ENCODE results near the gene PLEKHA7.

Gene PLEKHA7

DNA sequence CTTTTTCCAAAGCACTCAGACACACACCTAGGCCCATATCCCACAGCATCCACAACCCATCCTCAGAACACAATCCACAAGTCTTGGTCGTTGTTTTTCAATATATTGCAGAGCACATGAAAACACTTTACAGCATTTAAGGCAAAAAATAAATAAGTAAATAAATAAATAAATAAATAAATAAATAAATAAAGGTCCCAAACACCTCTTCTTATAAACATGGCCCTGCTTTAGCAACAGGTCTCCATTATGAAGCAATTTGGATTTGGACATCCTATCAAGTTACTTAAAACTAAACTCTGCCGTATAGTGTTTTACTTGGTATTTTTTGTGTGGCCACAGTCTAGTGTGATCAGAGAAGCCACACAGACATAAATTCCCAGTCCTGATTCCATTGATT is 10.7 kb upstream of the PLEKHA7 start:
- Histone ChIP-seq H3K9ac (ENCODE audit: low read length in 5 of 5) (no peak overlapping the region), H3K4me1 (ENCODE audit: control insufficient read depth in 5 of 5, insufficient read depth in 5 of 5, low read length in 5 of 5) (peaks cover 0 to 7% (median 0%) of the 10 kb centered on the region in 5 donors), H3K4me3 (ENCODE audit: low read depth in 1 of 5, low read length in 5 of 5) (no peak overlapping the region), H3K9me3 (ENCODE audit: control insufficient read depth in 5 of 5, low read length in 5 of 5) (no peaks in the 10 kb centered on the region), H3K36me3 (ENCODE audit: control insufficient read depth in 5 of 5, insufficient read depth in 5 of 5, low read length in 5 of 5) (peaks cover 0 to 6% (median 3%) of the 10 kb centered on the region in 5 donors), H3K27me3 (ENCODE audit: control insufficient read depth in 5 of 5, insufficient read depth in 4 of 5, low read length in 5 of 5) (no peaks in the 10 kb centered on the region), H3K27ac (ENCODE audit: low read depth, low read length) (no peak overlapping the region)

DNA sequence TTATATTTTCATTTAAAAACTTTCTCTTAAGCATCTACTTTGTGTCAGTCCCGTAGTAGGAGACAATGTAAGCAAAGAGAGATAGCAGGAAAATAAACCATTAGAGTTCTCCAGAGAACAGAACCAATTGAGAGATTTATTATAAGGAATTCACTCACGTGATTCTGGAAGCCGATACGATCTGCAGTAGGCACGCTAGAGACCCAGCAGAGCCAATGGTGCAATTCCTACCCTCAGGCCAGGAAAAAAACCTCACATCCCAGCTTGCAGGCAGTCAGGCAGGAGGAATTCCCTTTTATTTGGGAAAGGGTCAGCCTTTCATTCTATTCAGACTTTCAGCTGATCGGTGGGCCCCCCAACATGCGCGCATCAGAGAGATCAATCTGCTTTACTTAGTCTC is 7.3 kb upstream of the PLEKHA7 start:
- no peak overlapping the region for H3K9ac ChIP-seq (ENCODE audit: low read length in 5 of 5)

GRCh38 chr11:17020831-17021230 is 6.6 kb upstream of the PLEKHA7 start:
- Histone ChIP-seq H3K27ac (ENCODE audit: low read depth, low read length) (no peak overlapping the region), H3K9me3 (ENCODE audit: control insufficient read depth in 5 of 5, low read length in 5 of 5) (no peaks in the 10 kb centered on the region), H3K27me3 (ENCODE audit: control insufficient read depth in 5 of 5, insufficient read depth in 4 of 5, low read length in 5 of 5) (no peaks in the 10 kb centered on the region), H3K9ac (ENCODE audit: low read length in 5 of 5) (no peak overlapping the region), H3K36me3 (ENCODE audit: control insufficient read depth in 5 of 5, insufficient read depth in 5 of 5, low read length in 5 of 5) (peaks cover 0 to 2% (median 0%) of the 10 kb centered on the region in 5 donors), H3K4me3 (ENCODE audit: low read depth in 1 of 5, low read length in 5 of 5) (no peak overlapping the region), H3K4me1 (ENCODE audit: control insufficient read depth in 5 of 5, insufficient read depth in 5 of 5, low read length in 5 of 5) (peaks cover 0 to 7% (median 0%) of the 10 kb centered on the region in 5 donors)

More for the DNA sequence above, 7.3 kb upstream of the PLEKHA7 start:
- no peaks in the 10 kb centered on the region for H3K9me3 ChIP-seq (ENCODE audit: control insufficient read depth in 5 of 5, low read length in 5 of 5)
- peaks cover 0 to 2% (median 0%) of the 10 kb centered on the region in 5 donors for H3K36me3 ChIP-seq (ENCODE audit: control insufficient read depth in 5 of 5, insufficient read depth in 5 of 5, low read length in 5 of 5)
- H3K27ac ChIP-seq (ENCODE audit: low read depth, low read length) = no peak overlapping the region
- H3K4me3 ChIP-seq (ENCODE audit: low read depth in 1 of 5, low read length in 5 of 5) = no peak overlapping the region
- peaks cover 0 to 7% (median 0%) of the 10 kb centered on the region in 5 donors for H3K4me1 ChIP-seq (ENCODE audit: control insufficient read depth in 5 of 5, insufficient read depth in 5 of 5, low read length in 5 of 5)
- no peaks in the 10 kb centered on the region for H3K27me3 ChIP-seq (ENCODE audit: control insufficient read depth in 5 of 5, insufficient read depth in 4 of 5, low read length in 5 of 5)

DNA sequence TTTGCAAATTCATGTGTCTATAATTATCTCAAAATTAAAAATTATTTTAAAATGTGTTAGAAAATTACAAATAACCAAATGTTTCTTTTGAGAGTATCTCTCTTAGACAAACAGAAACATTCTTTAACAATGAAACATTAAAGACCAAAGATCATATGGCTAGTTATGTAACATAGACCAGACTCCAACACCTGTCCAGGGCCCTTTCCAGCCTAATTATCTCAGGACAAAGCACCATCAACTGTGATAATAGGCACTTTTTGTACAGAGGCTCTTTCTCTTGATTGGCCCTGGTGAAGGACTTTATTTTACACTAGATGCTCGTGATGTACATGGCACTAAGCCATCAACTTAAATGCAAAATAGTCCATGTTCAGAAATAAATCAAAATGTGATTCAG is 5.0 kb upstream of the PLEKHA7 start:
- Histone ChIP-seq H3K9me3 (ENCODE audit: control insufficient read depth in 5 of 5, low read length in 5 of 5) (no peaks in the 10 kb centered on the region), H3K4me1 (ENCODE audit: control insufficient read depth in 5 of 5, insufficient read depth in 5 of 5, low read length in 5 of 5) (peaks cover 0 to 11% (median 4%) of the 10 kb centered on the region in 5 donors), H3K27me3 (ENCODE audit: control insufficient read depth in 5 of 5, insufficient read depth in 4 of 5, low read length in 5 of 5) (no peaks in the 10 kb centered on the region), H3K4me3 (ENCODE audit: low read depth in 1 of 5, low read length in 5 of 5) (no peak overlapping the region), H3K27ac (ENCODE audit: low read depth, low read length) (no peak overlapping the region), H3K36me3 (ENCODE audit: control insufficient read depth in 5 of 5, insufficient read depth in 5 of 5, low read length in 5 of 5) (peaks cover 0 to 2% (median 0%) of the 10 kb centered on the region in 5 donors), H3K9ac (ENCODE audit: low read length in 5 of 5) (no peak overlapping the region)

DNA sequence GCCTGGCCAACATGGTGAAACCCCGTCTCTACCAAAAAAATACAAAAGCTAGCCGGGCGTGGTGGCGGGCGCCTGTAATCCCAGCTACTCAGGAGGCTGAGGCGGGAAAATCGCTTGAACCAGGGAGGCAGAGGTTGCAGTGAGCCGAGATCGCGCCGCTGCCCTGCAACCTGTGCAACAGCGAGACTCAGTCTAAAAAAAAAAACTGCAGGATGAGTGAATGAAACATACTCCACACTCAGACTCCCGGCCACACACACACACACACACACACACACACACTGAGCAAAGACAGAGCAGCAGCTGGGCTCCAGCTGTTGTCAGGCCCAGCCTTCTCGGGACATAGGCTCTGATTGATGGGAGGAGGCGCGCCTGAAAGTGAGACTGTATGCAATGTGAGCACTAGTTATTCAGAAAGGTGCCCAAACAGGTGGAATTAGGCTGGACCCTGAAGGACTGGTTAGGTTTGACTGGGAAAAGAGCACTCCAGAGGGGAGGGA is 1.5 kb upstream of the PLEKHA7 start:
- Histone ChIP-seq H3K27ac (ENCODE audit: low read depth, low read length) (no peak overlapping the region), H3K9ac (ENCODE audit: low read length in 5 of 5) (no peak overlapping the region), H3K4me1 (ENCODE audit: control insufficient read depth in 5 of 5, insufficient read depth in 5 of 5, low read length in 5 of 5) (peaks cover 0 to 23% (median 17%) of the 10 kb centered on the region in 5 donors), H3K36me3 (ENCODE audit: control insufficient read depth in 5 of 5, insufficient read depth in 5 of 5, low read length in 5 of 5) (no peaks in the 10 kb centered on the region), H3K4me3 (ENCODE audit: low read depth in 1 of 5, low read length in 5 of 5) (no peak overlapping the region), H3K27me3 (ENCODE audit: control insufficient read depth in 5 of 5, insufficient read depth in 4 of 5, low read length in 5 of 5) (peaks cover 0 to 4% (median 0%) of the 10 kb centered on the region in 5 donors), H3K9me3 (ENCODE audit: control insufficient read depth in 5 of 5, low read length in 5 of 5) (no peaks in the 10 kb centered on the region)

DNA sequence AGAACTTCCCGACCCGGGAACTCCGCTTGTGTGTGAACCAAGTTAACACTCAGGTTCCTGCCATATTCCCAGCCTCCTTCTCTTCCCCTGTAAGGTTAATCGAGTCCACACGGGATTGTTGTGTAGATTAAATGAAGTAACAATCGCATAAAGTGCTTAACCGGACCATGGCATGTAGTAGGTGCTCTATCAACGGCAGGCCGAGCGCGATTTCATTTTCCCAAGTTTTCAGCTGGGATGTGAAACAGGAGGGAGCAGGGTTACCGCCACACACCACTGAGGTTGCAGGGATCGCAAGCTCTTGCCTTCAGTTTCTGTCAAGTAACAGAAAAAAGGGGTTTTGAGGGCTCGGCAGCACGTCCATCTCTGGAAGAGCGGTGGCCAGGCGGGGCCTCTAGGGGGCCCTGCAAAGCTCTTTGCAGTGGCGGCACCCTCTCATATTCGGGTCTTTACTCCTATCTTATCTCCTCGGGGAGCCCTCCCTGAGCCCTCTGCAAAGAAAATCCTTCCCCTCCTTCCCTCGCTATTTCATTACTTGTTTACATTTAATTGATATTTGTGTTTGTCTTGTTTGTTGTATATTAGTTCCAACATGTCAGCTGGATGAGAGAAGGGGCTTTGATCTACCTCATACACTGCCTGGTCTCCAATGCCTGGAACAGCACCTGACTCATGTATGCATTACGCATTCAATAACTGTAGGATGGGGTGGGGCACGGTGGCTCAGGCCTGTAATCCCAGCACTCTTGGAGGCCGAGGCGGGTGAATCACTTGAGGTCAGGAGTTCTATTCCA is 816 bp upstream of the PLEKHA7 start:
- H3K27ac ChIP-seq (ENCODE audit: low read depth, low read length) = peak overlapping the region; percentile 49
- H3K9me3 ChIP-seq (ENCODE audit: control insufficient read depth in 5 of 5, low read length in 5 of 5) = no peaks in the 10 kb centered on the region
- H3K9ac ChIP-seq (ENCODE audit: low read length in 5 of 5) = peak overlapping the region in 4 of 5 donors; percentile 14 to 66 (median 62)
- peaks cover 0 to 23% (median 17%) of the 10 kb centered on the region in 5 donors for H3K4me1 ChIP-seq (ENCODE audit: control insufficient read depth in 5 of 5, insufficient read depth in 5 of 5, low read length in 5 of 5)
- H3K4me3 ChIP-seq (ENCODE audit: low read depth in 1 of 5, low read length in 5 of 5) = peak overlapping the region; percentile 66 to 81 (median 73)
- peaks cover 0 to 4% (median 0%) of the 10 kb centered on the region in 5 donors for H3K27me3 ChIP-seq (ENCODE audit: control insufficient read depth in 5 of 5, insufficient read depth in 4 of 5, low read length in 5 of 5)
- H3K36me3 ChIP-seq (ENCODE audit: control insufficient read depth in 5 of 5, insufficient read depth in 5 of 5, low read length in 5 of 5) = no peaks in the 10 kb centered on the region

DNA sequence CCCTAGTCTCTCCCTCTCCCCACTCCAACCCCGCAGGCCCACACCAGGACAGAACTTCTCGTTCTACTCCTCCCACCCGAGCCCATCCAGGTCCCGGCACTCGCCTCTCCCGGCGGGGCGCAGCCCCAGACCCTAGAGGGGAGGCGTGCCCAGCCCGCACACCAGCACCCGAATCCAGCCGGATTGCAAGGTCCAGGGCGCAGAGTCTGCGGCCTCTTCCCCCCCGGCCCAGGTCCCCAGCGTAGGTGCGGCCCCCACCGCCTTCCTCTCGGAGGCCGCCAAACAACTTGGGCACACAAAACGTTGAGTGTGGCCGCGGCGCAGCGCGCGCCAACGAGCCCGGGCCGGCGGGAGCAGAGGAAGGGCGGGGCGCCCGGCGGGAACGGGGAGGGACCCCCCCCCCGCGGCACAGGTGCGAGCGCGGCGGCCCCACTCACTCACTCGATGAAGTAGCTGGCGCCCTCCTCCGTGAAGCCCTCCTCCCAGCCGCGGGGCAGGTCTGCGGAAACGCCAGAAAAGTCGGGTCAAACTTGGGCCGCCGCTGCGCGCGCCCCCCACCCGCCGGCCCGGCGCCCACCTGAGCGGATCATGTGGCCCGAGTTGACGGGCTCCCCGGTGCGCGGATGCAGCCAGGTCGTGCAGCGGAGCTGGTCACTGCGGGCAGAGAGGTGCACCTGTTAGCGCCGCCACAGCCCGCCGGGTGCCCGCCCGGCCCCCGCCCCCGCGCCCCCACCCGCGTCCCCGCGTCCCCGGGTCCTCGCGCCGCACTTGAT is 480 bp downstream of the PLEKHA7 start:
- Histone ChIP-seq H3K9ac (ENCODE audit: low read length in 5 of 5) (peak overlapping the region in 4 of 5 donors; percentile 66 to 82 (median 70)), H3K36me3 (ENCODE audit: control insufficient read depth in 5 of 5, insufficient read depth in 5 of 5, low read length in 5 of 5) (no peaks in the 10 kb centered on the region)

GRCh38 chr11:17012712-17013547 is 1.3 kb downstream of the PLEKHA7 start:
- peak overlapping the region; percentile 44 to 82 (median 68) for H3K9ac ChIP-seq (ENCODE audit: low read length in 5 of 5)
- H3K27ac ChIP-seq (ENCODE audit: low read depth, low read length) = peak overlapping the region; percentile 86
- H3K36me3 ChIP-seq (ENCODE audit: control insufficient read depth in 5 of 5, insufficient read depth in 5 of 5, low read length in 5 of 5) = no peaks in the 10 kb centered on the region
- H3K4me1 ChIP-seq (ENCODE audit: control insufficient read depth in 5 of 5, insufficient read depth in 5 of 5, low read length in 5 of 5) = peaks cover 0 to 28% (median 22%) of the 10 kb centered on the region in 5 donors
- H3K4me3 ChIP-seq (ENCODE audit: low read depth in 1 of 5, low read length in 5 of 5) = peak overlapping the region; percentile 67 to 82 (median 74)
- H3K27me3 ChIP-seq (ENCODE audit: control insufficient read depth in 5 of 5, insufficient read depth in 4 of 5, low read length in 5 of 5) = peaks cover 0 to 4% (median 0%) of the 10 kb centered on the region in 5 donors
- H3K9me3 ChIP-seq (ENCODE audit: control insufficient read depth in 5 of 5, low read length in 5 of 5) = no peaks in the 10 kb centered on the region

More for the DNA sequence above, 480 bp downstream of the PLEKHA7 start:
- Histone ChIP-seq H3K27me3 (ENCODE audit: control insufficient read depth in 5 of 5, insufficient read depth in 4 of 5, low read length in 5 of 5) (peaks cover 0 to 4% (median 0%) of the 10 kb centered on the region in 5 donors), H3K4me1 (ENCODE audit: control insufficient read depth in 5 of 5, insufficient read depth in 5 of 5, low read length in 5 of 5) (peaks cover 0 to 23% (median 17%) of the 10 kb centered on the region in 5 donors), H3K27ac (ENCODE audit: low read depth, low read length) (peak overlapping the region; percentile 86), H3K9me3 (ENCODE audit: control insufficient read depth in 5 of 5, low read length in 5 of 5) (no peaks in the 10 kb centered on the region), H3K4me3 (ENCODE audit: low read depth in 1 of 5, low read length in 5 of 5) (peak overlapping the region; percentile 67 to 82 (median 74))

DNA sequence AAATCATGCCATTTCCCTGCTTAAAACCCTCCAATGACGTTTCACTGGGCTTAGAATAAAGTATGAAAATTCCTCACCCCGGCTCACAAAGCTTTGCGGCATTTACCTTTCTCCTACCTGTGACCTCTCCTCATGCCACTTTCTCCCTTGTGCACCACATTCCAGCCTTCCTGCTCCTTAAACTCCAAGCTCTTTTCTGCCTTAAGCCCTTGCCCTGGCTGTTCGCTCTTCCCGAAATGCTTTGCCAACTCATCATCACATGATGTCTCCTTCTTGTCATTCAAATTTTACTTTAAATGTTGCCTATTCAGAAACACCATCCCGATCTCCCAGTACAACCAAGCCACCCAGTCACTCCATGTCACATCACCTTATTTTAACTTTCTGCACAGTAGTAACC is 2.0 kb downstream of the PLEKHA7 start:
- Histone ChIP-seq H3K4me1 (ENCODE audit: control insufficient read depth in 5 of 5, insufficient read depth in 5 of 5, low read length in 5 of 5) (peaks cover 0 to 29% (median 25%) of the 10 kb centered on the region in 5 donors), H3K27ac (ENCODE audit: low read depth, low read length) (peak overlapping the region; percentile 86), H3K9me3 (ENCODE audit: control insufficient read depth in 5 of 5, low read length in 5 of 5) (no peaks in the 10 kb centered on the region), H3K36me3 (ENCODE audit: control insufficient read depth in 5 of 5, insufficient read depth in 5 of 5, low read length in 5 of 5) (no peaks in the 10 kb centered on the region), H3K9ac (ENCODE audit: low read length in 5 of 5) (peak overlapping the region in 1 of 5 donors; percentile 72), H3K27me3 (ENCODE audit: control insufficient read depth in 5 of 5, insufficient read depth in 4 of 5, low read length in 5 of 5) (peaks cover 0 to 4% (median 0%) of the 10 kb centered on the region in 5 donors), H3K4me3 (ENCODE audit: low read depth in 1 of 5, low read length in 5 of 5) (peak overlapping the region in 1 of 5 donors; percentile 67)

All from subcutaneous abdominal adipose tissue (tissue), 5 donors.